ENCODE measurements around the gene RTCB. TPM values are rescaled to one million over a fixed set of nuclear protein-coding genes. Genes with fewer than 3 reads are reported as not detected.
"Not testable (repeated sequence)": the region's sequence is repeated elsewhere in the genome, so short reads cannot be mapped to it uniquely, and the experiment has no call there.

Gene RTCB
- total RNA-seq, 1 experiment from 2014 or later: 110 TPM

GRCh38 chr22:32389685-32390084 lies 22.4 kb downstream of the RTCB start:
- no peak for DNase-seq (ENCODE audit: low spot score)

- DNase-seq (ENCODE audit: low spot score): no peak
Measured at GRCh38 chr22:32385681-32386080, 26.4 kb downstream of the RTCB start.

GRCh38 chr22:32380991-32381390 lies 31.1 kb downstream of the RTCB start:
- DNase-seq (ENCODE audit: low spot score): peak; percentile 8

GRCh38 chr22:32378707-32379272 lies 33.3 kb downstream of the RTCB start:
- peak; percentile 48 for DNase-seq (ENCODE audit: low spot score)

GRCh38 chr22:32376681-32377080 lies 35.4 kb downstream of the RTCB start:
- no peak for DNase-seq (ENCODE audit: low spot score)

- DNase-seq (ENCODE audit: low spot score): no peak
Measured at GRCh38 chr22:32375678-32376450, 36.2 kb downstream of the RTCB start.

- DNase-seq (ENCODE audit: low spot score): no peak
Measured at GRCh38 chr22:32364210-32364609, 47.8 kb downstream of the RTCB start.

- DNase-seq (ENCODE audit: low spot score): no peak
Measured at GRCh38 chr22:32361257-32361656, 50.8 kb downstream of the RTCB start.

- DNase-seq (ENCODE audit: low spot score): not testable (repeated sequence)
Measured at GRCh38 chr22:32360096-32360495, 52.0 kb downstream of the RTCB start.

- DNase-seq (ENCODE audit: low spot score): not testable (repeated sequence)
Measured at GRCh38 chr22:32357567-32357966, 54.5 kb downstream of the RTCB start, which contains the start of gene RFPL3. TSS of gene RFPL3 (plus strand) at chr22:32357867. CDS start at chr22:32358072, 205 bp downstream.

GRCh38 chr22:32355760-32356159 lies 56.3 kb downstream of the RTCB start:
- no peak for DNase-seq (ENCODE audit: low spot score)

- DNase-seq (ENCODE audit: low spot score): peak; percentile 21
Measured at GRCh38 chr22:32354360-32355351, 57.4 kb downstream of the RTCB start.

GRCh38 chr22:32353840-32354239 lies 58.2 kb downstream of the RTCB start:
- DNase-seq (ENCODE audit: low spot score): no peak

GRCh38 chr22:32353292-32353691 lies 58.8 kb downstream of the RTCB start:
- DNase-seq (ENCODE audit: low spot score): no peak

GRCh38 chr22:32352681-32353080 lies 59.4 kb downstream of the RTCB start:
- DNase-seq (ENCODE audit: low spot score): no peak

- DNase-seq (ENCODE audit: low spot score): not testable (repeated sequence)
Measured at GRCh38 chr22:32351875-32352274, 60.2 kb downstream of the RTCB start.

GRCh38 chr22:32348031-32348611 lies 63.9 kb downstream of the RTCB start:
- DNase-seq (ENCODE audit: low spot score): no peak

GRCh38 chr22:32343941-32344340 lies 68.1 kb downstream of the RTCB start:
- no peak for DNase-seq (ENCODE audit: low spot score)

- no peak for DNase-seq (ENCODE audit: low spot score)
Measured at GRCh38 chr22:32342977-32343376, 69.1 kb downstream of the RTCB start.

- DNase-seq (ENCODE audit: low spot score): no peak
Measured at GRCh38 chr22:32341122-32341740, 70.8 kb downstream of the RTCB start.

GRCh38 chr22:32340411-32340810 lies 71.6 kb downstream of the RTCB start:
- no peak for DNase-seq (ENCODE audit: low spot score)

All from H4 (cell line).